Gastrocnemius medialis (tissue), 4 donors: ENCODE results near the gene NTRK3.

Experiments used
- CTCF ChIP-seq, 5 experiments: fragments of 450-650 bp in 3 of 5; fragments of 200-600 bp in 2 of 5; sonication (generic) in 2 of 5; IDR thresholded peaks in 4 of 5; conservative IDR thresholded peaks in 1 of 5; 1 replicate in 4 of 5; 2 replicates in 1 of 5; pipeline ENCODE4 v1.5.1; 2016 to 2019; ENCODE audit warnings: antibody characterized with exemption in 5 of 5, mild to moderate bottlenecking in 3 of 5, moderate library complexity in 3 of 5
- POLR2A ChIP-seq, 2 donors: fragments of 450-650 bp; IDR thresholded peaks; one replicate each; pipeline ENCODE4 v1.6.1; 2017; ENCODE audit warnings: antibody characterized with exemption in 2 of 2, mild to moderate bottlenecking in 2 of 2, moderate library complexity in 2 of 2

- no peak for TF ChIP-seq CTCF (IDR thresholded peaks at IDR 0.05 in 4 of 5, conservative IDR thresholded peaks at IDR 0.05 in 1 of 5)
- TF ChIP-seq POLR2A (IDR thresholded peaks at IDR 0.05), result no peak
Observed at GRCh38 chr15:88076328-88076727, 180.2 kb downstream of the NTRK3 start.
